GM12873 (cell line): ENCODE measurements around the gene DDX39A.

Experiments used
- TF ChIP-seq, protein P1 (sequence below): IDR thresholded peaks from 2 replicates; pipeline ENCODE4 v1.5.1; 2012; ENCODE audit warnings: low read depth, mild to moderate bottlenecking, moderate library complexity, low read length, control low read depth; ENCODE audit not compliant: insufficient read depth; ENCODE audit errors: missing control alignments

DDX39A gene

DNA sequence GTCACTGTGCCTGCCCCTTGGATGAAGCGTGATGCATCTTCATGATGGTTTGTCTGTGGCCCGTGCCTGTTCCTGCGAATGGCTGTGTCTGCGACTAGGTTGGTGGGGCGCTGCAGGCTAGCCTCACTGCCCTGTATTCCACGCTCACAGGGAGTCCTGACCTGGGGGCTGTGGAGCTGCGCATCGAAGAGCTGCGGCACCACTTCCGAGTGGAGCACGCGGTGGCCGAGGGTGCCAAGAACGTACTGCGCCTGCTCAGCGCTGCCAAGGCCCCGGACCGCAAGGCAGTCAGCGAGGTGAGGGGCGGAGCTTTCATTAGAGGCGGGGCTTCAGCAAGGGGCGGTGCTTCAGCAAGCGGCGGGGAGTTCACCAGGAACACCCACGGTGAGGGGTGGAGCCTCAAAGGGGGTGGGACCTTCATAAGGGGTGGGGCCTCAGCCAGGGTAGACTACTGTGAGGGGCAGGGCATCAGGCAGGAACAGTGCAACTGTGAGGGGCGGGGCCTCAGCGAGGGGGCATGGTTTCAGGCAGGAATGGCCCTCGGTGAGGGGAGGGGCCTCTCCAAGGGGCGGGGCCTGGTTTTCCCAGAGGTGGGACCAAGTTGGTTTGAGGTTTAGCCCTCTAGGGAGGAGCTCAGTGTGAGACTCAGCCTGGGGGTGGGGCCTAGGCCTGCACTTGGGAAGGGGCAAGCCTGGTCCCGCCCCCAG lies 31.2 kb upstream of the DDX39A start:
- TF ChIP-seq, protein P1, sequence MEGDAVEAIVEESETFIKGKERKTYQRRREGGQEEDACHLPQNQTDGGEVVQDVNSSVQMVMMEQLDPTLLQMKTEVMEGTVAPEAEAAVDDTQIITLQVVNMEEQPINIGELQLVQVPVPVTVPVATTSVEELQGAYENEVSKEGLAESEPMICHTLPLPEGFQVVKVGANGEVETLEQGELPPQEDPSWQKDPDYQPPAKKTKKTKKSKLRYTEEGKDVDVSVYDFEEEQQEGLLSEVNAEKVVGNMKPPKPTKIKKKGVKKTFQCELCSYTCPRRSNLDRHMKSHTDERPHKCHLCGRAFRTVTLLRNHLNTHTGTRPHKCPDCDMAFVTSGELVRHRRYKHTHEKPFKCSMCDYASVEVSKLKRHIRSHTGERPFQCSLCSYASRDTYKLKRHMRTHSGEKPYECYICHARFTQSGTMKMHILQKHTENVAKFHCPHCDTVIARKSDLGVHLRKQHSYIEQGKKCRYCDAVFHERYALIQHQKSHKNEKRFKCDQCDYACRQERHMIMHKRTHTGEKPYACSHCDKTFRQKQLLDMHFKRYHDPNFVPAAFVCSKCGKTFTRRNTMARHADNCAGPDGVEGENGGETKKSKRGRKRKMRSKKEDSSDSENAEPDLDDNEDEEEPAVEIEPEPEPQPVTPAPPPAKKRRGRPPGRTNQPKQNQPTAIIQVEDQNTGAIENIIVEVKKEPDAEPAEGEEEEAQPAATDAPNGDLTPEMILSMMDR = no peak

DNA sequence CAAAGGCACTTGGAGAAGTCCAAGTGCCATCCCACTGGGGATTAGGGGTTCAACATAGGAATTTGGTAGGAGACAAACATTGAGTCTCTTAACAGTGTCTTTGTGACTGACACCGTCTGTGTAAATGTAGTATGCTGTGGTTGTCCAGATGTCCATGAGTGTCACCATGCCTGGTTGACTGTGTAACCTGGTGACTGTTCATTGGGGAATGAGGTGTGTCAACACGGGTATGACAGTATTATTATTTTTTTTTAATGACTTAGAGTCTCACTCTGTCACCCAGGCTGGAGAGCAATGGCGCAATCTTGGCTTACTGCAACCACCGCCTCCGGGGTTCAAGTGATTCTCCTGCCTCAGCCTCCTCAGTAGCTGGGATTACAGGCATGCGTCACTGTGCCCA lies 30.2 kb upstream of the DDX39A start:
- TF ChIP-seq, protein P1 = no peak

DNA sequence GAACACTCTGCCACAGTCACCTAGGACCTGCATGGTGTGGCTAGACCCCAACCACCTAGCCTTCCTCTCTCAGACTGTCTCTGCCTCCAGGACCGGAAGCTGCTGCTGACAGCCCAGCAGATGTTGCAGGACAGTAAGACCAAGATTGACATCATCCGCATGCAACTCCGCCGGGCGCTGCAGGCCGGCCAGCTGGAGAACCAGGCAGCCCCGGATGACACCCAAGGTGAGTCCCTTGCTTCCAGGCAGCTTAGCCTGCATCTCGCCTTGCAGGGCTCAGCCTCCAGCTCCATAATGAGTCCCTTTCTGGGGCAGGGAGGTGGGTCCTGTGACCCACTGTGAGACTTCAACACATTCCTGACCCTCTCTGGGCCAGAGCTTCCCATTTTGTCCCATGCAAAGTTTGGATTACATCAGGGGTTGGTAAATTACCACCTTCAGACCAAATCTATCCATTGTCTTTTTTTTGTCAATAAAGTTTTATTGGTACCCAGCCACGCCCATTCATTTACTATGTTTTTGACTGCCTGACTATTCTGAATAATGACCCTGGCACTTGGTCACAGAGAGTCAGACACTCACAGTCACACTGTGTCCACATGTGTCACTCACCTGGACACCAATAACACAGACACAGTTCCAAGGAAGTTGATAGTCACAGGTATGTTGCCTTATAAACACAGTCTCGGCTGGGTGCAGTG lies 27.3 kb upstream of the DDX39A start:
- TF ChIP-seq, protein P1 = no peak

DNA sequence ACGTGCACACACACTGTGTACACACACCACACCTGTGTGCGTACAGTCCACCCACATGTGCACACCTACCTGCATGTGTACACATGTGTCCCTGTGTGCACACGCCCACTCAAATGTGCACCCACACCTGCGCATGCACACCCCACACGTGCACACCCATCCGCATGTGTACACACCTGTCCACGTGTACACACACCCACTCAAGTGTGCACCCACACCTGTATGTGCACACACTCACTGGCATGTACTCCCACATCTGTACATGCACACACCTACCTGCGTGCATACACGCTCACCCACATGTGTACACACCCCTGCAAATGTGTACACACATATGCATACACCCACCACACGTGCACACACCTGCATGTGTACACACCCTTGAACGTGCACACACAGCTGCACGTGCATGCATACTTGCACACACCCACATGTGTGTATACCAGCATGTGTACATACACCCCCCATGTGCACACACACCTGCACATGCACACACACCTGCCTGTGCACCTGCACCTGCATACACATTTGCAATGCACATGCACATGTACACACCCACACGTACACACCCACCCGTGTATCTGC lies 24.6 kb upstream of the DDX39A start:
- TF ChIP-seq, protein P1 = no peak

DNA sequence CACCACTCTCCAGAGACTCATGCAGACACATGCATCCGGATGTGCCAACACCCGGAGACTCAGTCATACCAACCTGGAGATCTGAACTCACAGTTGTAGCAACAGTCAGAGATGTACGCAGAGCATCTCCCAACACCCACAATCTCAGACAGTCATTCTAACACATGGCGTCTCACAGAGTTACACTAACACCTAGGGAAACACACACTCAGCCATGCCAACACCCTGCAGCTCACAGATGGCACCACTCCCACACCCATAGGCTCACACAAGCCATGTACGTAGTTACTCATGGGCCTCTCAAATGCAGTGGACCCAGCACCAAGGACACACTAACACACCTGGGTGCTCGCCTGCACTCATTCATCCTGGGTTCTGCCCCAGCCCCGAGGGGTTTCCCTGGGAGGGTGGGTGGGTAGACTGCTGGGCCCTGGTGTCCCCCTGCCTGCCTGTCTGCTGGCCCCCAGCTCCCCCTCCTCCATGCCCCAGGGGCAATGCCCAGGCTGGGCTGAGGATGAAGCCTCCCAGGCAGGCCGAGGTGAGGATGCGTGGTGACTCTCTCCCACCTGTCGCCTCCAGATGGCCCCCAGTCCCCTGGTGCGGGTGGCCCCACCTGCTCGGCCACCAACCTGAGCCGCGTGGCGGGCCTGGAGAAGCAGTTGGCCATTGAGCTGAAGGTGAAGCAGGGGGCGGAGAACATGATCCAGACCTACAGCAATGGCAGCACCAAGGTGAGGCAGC lies 23.9 kb upstream of the DDX39A start:
- TF ChIP-seq, protein P1 = no peak

DNA sequence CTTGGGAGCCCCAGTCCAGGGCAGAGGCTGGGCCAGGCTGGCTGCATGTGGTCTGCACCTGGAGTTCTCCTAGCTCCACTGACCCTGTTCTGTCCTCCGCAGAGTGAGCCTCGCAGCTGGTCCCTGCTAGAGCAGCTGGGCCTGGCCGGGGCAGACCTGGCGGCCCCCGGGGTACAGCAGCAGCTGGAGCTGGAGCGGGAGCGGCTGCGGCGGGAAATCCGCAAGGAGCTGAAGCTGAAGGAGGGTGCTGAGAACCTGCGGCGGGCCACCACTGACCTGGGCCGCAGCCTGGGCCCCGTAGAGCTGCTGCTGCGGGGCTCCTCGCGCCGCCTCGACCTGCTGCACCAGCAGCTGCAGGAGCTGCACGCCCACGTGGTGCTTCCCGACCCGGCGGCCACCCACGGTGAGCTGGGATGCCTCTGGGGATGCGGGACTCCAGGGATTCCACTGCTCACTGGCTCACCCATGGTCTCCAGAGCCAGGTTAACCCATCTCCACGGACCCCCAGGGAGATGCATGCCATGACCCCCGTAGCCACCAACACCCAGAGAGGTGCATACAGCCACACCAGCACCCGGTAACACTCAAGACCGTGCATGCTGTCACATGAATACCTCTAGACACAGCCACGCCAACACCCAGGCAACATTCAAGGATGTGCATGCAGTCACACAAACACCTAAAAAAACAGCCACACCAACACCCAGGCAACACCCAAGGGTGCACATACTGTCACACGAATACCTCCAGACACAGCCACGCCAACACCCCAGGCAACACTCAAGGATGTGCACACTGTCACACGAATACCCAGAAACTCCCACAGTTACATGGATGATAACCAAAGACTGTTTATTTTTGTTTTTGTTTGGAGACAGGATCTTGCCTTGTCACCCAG lies 22.1 kb upstream of the DDX39A start:
- TF ChIP-seq, protein P1 = no peak

DNA sequence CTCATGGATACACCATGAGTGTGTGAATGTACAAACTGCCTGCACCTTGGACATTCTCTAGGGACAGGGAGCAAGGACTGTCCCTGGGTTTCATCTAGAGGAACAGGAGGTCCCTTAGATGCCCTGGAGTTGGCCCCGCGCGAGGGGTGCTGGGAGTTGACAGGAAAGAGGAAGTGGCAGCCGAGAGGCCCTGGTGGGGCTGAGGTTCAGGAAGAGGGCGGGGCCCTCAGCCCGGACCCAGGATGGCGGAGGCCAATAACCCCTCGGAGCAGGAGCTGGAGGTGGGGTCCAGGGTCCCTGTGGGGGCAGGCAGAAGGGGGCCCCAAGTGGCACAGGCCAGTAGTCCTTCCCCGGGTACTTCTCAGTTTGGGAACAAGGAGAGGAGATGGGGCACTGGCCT lies 20.9 kb upstream of the DDX39A start:
- TF ChIP-seq, protein P1 = no peak
